NCI-H1105 (cell line): ENCODE results near the gene WASHC1.
"Not testable (repeated sequence)": the region's sequence is repeated elsewhere in the genome, so short reads cannot be mapped to it uniquely, and the experiment has no call there.

Experiments used
- DNase-seq: peaks from one replicate; lab custom pipeline; 2025; lab: John Stamatoyannopoulos, UW

Gene WASHC1, protein sequence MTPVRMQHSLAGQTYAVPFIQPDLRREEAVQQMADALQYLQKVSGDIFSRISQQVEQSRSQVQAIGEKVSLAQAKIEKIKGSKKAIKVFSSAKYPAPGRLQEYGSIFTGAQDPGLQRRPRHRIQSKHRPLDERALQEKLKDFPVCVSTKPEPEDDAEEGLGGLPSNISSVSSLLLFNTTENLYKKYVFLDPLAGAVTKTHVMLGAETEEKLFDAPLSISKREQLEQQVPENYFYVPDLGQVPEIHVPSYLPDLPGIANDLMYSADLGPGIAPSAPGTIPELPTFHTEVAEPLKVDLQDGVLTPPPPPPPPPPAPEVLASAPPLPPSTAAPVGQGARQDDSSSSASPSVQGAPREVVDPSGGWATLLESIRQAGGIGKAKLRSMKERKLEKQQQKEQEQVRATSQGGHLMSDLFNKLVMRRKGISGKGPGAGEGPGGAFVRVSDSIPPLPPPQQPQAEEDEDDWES

DNA sequence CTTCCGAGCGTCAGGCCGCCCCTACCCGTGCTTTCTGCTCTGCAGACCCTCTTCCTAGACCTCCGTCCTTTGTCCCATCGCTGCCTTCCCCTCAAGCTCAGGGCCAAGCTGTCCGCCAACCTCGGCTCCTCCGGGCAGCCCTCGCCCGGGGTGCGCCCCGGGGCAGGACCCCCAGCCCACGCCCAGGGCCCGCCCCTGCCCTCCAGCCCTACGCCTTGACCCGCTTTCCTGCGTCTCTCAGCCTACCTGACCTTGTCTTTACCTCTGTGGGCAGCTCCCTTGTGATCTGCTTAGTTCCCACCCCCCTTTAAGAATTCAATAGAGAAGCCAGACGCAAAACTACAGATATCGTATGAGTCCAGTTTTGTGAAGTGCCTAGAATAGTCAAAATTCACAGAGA lies at the start of gene WASHC1:
TSS of gene WASHC1 (minus strand) at position 101 of the 400 bp plus-strand sequence. CDS start 4,457 bp downstream, outside the sequence.
- DNase-seq, result not testable (repeated sequence)

DNA sequence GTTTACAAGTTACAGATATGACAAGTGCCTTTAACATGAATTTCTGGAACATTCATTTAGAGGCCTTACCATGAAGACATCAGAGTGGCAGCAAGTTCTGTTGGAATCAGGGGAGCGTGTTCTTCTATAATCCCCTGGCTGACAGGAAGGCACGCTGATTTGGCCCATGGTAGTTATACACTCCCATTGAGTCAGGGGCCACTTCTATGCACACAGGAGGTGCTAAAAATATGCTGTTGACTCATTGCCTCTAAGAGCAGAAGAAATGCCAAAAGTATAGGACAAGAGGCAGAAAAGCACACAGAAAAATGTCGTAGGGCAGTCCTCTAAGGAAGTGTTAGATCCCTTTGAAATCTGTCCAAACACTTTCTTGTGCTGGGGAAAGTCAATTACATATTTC lies 49.1 kb upstream of the WASHC1 start:
- not testable (repeated sequence) for DNase-seq

DNA sequence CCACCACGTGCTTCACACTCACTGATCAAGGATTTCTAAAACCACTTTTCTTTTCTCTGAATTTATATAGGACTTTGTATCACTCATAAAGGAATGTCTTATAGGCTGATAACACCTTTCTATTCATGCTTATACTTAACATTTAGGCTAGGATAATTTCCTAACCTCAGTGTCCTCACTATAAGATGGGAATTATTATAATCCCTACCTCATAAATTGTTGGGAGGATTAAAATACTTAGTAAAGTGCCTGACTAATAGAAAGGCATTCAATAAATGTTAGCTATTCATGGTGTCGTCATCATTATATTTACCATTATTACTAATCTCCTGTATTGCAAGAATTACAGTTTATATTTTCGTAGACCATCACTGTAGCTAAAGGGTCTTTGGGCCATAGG lies 47.1 kb upstream of the WASHC1 start:
- DNase-seq, result not testable (repeated sequence)

DNA sequence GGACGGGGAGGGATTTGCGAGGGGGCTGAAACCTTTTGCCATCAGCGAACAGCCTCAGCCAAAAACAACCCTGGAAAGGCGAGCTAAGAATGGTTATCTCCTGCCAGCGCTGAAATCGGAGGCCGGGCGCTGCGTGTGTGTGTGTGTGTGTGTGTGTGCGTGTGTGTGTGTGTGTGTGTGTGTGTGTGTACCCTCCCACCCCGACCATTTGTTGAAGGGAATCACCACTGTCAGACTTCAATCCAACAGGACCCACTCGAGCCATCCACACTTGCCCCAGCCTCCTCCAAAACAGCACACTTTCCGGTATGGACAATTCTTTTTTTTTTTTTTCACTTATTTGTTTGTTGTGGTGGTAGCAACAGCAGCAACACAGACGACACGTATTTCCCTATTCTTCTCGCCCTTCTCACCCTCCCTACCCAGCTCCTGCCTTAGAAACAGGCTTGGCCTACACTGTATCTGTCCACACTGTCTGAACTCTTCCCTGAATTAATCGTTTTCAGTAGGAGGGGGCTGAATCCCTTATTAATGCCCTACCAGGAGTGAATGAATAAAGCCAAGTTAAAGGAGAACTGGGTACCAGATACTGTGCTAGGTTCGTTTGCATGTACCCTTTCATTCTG lies 44.8 kb upstream of the WASHC1 start:
- not testable (repeated sequence) for DNase-seq

DNA sequence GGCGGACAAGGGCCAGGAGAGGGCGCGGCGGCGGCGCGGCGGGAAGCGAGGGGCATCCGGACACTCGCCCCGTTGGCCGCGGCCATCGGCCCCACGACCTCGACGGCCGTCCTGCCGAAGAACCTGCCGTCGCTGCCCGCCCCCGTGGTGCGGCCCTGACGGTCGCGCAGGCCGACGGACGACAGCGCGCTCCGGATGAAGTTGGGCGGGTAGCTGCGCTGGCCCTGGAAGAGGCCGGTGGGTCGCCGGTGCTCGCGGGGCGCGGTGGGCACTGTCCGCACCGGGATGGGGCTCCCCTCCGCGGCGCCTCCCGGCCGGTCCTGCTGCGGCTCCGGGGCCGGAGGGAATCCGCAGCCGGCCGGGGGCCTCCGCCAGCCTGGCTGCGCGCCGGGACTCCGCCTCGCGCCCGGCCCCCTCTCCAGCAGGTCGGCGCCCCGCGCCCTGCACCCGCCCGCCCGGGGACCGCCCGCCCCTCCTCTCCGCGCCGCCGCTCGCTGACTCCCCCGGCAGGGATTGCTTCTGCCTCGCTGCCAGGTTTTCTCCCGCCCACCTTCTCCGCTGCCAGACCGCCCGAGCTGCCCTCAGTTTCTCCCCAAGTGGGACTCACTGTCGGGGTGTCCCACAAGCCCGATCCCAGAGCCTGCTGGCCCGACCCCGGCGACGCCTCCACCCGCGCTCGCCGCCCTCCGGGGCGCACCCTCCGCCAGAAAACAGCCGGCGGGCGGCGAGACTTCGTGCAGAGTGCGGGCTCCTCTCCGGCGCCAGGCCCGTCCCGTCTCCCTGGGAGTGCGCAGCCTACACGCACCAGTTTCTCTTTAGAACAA lies 44.0 kb upstream of the WASHC1 start:
- DNase-seq, result peak; percentile 25

DNA sequence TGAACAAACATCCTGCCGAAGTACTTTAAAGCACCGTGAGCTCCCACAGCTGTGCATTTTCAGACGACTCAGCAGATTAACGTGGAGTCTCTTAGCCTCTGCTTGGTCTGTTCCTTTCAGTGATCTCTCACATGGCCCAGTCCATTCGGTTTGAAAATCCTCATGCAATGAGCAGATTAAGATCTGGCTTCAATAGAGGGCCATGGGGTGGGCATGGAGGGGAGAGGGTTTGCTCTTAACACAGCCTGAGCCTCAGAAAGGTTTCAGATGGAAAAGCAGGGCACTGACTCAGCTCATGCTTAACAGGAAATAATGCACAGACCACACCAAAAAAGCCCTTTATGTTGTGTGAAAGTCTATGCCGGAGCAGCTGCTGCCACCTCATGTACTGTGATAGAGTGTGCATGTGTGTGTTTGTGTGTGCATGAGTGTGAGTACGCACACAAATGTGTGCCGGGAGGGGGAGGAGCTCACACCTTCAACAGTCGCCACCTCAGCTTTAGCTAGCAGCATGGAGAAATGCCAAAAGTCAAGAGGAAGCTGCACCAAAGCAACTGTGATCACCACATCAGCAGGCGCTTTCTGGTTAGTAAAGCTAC lies 33.9 kb upstream of the WASHC1 start:
- peak; percentile 28 for DNase-seq

DNA sequence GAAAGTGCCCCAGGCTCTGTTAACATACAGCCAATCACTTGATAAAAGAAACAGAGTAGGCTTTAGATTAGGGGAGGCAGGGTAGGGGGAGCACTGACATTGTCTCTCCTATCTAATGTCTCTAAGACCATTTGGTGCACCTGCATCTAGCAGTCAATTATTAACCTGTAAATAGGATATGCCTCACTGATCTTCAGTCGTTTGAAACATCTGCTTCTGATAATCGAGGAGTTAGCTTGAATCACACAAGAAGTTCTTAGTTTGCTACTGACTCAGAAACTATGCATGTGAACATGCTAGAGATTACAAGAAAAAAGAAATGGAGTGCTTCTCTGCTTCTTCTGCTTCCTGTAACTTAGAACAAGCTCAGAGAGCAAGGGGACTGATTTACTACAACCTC lies 23.4 kb upstream of the WASHC1 start:
- DNase-seq, result not testable (repeated sequence)

DNA sequence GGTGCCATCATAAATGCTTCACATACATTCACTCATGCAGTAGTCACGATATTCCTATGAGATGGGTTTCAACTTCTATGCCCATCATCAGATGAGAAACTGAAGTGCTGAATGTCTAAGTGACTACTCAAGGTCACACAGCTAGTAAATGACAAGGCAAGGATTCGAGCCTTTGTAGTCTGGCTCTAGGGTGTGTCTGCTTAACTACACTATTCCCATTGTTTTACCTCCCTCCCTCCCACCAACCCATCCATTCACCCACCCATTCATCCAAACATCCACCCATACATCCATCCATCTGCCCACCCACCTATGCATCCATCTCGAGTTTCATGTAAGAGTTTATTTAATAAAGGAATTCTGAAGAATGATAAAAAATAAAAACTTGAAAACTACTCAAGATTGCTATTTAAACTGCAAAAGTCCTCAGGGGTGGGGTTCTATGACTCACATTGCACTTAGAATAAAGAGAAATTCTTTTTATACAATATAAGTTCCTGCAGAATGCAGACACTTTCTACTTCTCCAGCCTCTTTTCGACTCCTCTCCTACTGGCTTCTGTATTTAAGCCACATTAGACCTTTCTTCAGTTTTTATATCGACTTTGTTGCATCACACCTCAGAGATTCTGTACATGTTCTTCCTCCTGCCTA lies 19.1 kb upstream of the WASHC1 start:
- DNase-seq, result not testable (repeated sequence)

DNA sequence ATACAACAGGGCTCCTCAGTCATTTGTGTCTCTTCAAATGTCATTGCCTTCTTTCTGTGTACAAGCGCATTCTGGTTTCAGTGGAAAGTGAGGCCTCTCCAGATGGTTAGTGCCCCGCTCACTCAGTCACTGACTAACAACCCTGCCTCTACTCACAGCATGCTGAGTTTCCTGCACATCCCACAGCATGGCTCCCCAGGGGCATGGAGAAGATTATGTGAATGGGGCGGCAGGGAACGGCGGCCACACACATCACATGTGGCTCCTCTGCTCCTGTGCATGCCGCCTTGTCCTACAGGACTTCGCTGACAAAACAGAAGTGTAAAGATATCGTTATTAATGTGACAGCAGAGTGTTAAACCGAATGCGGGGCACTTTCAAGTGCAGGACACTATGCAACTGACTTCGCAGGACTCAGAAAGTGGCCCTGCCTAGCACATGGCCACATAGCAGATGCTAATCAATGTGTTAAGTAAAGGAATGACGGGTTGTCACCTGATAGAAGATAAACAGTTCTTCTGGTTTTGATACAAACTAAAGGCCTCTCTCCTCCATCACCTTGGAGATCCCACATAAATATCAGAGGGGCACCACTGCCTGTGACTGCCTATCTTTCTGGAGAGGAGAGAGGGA lies 17.5 kb upstream of the WASHC1 start:
- not testable (repeated sequence) for DNase-seq

DNA sequence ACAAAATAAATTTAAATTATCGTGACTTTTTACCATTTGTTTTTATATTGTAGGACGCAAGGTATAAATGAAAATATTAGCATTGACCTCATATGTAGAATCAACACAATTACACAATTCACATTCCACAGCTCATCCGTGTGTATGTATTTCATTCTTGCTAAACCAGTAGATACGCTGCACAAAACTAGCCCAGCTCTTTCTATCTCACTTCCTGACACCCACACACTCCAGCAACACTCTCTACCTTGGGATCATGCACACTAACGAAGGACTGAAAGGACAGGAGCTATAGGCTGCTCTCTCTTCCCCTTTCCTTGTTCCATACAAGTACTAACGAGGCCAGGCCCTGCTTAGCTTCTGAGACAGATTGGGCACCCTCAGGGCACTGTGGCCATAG lies 16.9 kb upstream of the WASHC1 start:
- not testable (repeated sequence) for DNase-seq

DNA sequence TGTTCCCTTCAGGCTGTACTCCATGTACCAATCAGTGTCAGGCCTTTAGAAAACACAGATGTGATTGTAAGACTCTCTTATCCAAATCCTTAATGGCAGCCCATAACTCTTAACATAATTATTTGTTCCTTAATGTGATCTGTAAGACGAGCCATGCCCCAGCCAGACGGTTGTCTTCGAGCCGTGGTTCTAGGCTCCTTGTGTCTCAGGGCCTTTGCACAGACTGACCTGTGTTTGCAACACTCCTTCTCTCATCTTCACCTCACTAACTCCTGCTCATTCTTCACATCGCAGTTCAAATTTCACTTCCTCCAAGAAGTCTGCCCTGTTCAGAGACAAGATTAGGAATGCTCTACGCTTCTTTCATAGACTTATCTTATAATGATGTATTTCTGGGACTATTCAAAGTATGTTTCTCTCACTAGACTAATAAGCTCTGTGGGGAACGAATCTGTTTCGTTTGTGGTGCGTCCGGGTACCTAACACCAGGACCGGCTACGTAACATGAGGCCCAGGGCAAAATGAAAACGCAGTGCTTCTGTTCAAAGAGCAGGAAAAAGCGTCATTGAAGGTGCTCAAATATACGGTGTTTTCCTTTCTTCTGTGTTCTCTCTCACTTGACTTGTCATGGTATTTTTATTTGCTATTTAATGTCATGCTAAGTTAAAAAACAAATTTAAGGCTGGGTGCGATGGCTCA lies 16.1 kb upstream of the WASHC1 start:
- DNase-seq, result not testable (repeated sequence)

DNA sequence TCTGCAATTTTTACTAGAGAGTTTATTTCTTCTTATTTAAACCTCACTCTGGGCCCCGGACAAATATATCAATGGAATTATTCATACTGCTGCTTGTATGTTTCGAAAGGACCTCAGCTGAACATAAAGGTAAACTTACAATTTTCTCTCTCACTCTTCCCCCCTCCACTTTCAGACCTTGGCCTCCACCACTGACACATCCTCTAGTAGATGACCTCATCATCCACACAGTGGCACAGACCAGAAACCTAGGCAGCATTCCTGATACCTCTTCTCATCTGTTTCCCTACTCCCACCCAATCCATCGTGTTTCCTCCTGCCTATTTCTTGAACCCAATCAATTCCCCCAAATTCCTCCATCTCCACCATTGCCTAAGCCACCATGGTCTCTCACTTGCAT lies 15.2 kb upstream of the WASHC1 start:
- not testable (repeated sequence) for DNase-seq

DNA sequence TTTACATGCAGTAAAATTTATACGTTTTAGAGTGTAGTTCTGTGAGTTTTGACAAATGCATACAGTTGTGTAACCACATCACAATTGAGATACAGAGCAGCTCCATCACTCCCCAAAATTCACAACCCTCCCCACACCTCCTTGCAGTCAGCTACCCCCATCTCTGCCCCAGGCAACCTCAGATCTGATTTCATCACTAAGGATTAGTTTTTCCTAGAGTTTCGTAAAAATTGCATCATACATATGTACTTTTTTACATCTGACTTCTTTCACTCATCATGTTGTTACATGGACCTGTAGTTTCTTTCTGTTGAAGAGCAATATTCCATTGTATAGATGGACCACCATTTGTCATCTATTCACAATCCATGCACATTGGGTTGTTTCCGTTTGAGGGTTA lies 14.4 kb upstream of the WASHC1 start:
- DNase-seq, result not testable (repeated sequence)

DNA sequence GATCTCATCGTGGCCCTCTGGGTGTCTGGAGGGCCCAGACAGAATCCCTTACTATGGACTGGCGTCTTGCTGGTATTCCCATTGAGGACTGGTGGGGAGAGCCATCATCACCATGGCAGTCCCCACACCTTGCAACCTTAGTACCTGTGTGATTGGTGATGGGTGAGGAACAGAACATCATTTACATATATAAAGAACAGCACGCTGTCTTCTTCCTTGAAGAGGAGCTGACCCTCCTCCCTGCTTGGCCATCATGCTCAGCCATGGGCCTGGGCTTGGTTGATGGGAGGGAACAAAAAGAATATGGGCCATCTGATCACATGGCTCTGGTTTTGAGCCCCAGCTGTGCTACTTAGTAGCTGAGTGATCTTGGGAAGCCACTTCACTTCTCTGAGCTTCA lies 13.9 kb upstream of the WASHC1 start:
- DNase-seq, result not testable (repeated sequence)

DNA sequence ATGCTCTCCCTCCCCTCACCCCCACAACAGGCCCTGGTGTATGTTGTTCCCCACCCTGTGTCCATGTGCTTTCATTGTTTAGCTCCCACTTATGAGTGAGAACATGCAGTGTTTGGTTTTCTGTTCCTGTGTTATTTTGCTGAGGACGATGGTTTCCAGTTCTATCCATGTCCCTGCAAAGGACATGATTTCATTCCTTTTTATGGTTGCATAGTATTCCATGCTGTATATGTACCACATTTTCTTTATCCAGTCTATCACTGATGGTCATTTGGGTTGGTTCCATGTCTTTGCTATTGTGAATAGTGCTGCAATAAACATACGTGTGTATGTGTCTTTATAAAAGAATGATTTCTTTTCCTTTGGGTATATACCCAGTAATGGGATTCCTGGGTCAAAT lies 12.6 kb upstream of the WASHC1 start:
- DNase-seq, result not testable (repeated sequence)

DNA sequence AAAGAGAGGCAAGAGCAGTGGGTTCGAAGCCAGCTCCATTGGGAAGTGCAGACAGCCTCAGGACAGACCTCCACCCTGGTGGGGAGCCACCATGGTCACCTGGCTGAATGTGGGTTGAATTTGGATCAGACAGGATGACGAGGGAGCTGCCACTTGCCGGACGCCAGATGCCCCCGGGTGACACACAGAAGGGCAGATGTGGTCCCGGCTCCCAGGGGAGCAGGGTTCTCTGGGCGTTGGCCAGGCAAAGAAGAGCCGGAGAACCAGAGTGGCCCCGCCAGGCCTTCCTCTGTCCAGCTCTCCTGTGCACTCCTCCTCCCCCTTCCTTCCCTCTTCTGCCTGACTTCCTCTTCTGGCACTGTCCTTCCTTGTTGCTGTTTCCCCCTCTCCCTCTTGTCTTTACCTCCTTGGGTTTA lies 12.0 kb upstream of the WASHC1 start:
- not testable (repeated sequence) for DNase-seq

DNA sequence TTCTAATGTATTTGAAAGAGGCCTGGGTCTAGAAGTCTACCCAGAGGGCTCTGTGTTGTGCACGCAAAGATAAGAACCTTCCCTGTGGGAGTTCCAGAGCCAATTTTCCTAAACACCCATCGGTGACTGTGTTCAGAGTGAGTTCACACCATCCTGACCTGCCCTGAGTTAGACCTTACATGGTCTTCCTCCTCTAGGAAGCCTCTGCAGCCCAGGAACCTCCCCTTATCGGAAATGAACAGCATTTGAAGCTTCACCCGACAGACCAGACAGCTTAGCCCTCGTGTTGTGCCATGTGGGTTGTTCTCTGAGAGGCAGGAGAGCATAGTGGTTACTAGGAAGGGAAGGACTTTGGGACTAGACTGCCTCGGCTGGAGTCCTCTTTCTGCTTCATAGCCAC lies 3.1 kb upstream of the WASHC1 start:
- DNase-seq, result not testable (repeated sequence)

DNA sequence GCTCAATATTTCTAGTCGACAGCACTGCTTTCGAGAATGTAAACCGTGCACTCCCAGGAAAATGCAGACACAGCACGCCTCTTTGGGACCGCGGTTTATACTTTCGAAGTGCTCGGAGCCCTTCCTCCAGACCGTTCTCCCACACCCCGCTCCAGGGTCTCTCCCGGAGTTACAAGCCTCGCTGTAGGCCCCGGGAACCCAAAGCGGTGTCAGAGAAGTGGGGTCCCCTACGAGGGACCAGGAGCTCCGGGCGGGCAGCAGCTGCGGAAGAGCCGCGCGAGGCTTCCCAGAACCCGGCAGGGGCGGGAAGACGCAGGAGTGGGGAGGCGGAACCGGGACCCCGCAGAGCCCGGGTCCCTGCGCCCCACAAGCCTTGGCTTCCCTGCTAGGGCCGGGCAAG lies 481 bp downstream of the WASHC1 start:
- not testable (repeated sequence) for DNase-seq

DNA sequence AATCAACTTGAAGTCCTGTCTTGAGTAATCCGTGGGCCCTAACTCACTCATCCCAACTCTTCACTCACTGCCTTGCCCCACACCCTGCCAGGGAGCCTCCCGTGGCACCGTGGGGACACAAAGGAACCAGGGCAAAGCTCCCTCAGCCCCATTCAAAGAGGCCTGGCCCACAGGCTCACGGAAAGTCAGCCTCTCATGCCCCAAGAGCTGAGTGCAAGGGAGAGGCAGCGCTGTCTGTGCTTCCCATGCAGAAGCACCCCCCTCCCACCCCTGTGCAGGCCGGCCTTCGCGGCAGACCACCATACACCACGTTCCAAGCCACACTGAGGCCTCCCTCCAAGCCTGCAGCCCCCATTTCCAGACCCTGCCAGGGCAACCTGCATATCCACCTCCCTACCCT lies 7.6 kb downstream of the WASHC1 start:
- not testable (repeated sequence) for DNase-seq

DNA sequence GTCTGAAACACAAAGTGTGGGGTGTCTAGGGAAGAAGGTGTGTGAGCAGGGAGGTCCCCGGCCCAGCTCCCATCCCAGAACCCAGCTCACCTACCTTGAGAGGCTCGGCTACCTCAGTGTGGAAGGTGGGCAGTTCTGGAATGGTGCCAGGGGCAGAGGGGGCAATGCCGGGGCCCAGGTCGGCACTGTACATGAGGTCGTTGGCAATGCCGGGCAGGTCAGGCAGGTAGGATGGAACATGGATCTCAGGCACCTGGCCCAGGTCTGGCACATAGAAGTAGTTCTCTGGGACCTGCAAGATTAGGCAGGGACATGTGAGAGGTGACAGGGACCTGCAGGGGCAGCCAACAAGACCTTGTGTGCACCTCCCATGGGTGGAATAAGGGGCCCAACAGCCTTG lies 12.4 kb downstream of the WASHC1 start:
- DNase-seq, result not testable (repeated sequence)
